HepG2 (cell line): ENCODE measurements around the gene TRAIP. TPM values are rescaled to one million over a fixed set of nuclear protein-coding genes. Genes with fewer than 3 reads are reported as not detected.

Experiments used
- HNF4A ChIP-seq: sonication (generic); formaldehyde crosslinking; IDR thresholded peaks from 2 replicates; pipeline ENCODE4 v1.4.0; 2020; ENCODE audit warnings: missing genetic modification reagents
- IRX3 ChIP-seq: sonication (generic); formaldehyde crosslinking; IDR thresholded peaks from 2 replicates; pipeline ENCODE4 v1.8.1; 2023; ENCODE audit warnings: mild to moderate bottlenecking, low read depth, missing genetic modification reagents, borderline replicate concordance
- KAT8 ChIP-seq: IDR thresholded peaks from 2 replicates; pipeline ENCODE4 v1.6.1; 2016; ENCODE audit warnings: missing genetic modification reagents, missing compliant biosample characterization
- POLR2AphosphoS2 ChIP-seq: IDR thresholded peaks from 2 replicates; pipeline ENCODE4 v1.6.1; 2011; ENCODE audit warnings: low read depth, low read length, improper control_type of control experiment
- REL ChIP-seq: sonication (generic); formaldehyde crosslinking; conservative IDR thresholded peaks from 2 replicates; pipeline ENCODE4 v1.8.0; 2022; ENCODE audit warnings: mild to moderate bottlenecking, missing genetic modification reagents, moderate library complexity
- SPEN ChIP-seq: sonication (generic); formaldehyde crosslinking; IDR thresholded peaks from 2 replicates; pipeline ENCODE4 v1.5.1; 2020; ENCODE audit warnings: low read depth, mild to moderate bottlenecking, missing genetic modification reagents
- STAG1 ChIP-seq: sonication (generic); formaldehyde crosslinking; IDR thresholded peaks from 2 replicates; pipeline ENCODE4 v1.4.0; 2020; ENCODE audit warnings: missing genetic modification reagents
- THAP11 ChIP-seq: IDR thresholded peaks from 2 replicates; pipeline ENCODE4 v1.6.1; 2016; ENCODE audit warnings: missing biosample characterization, missing genetic modification reagents
- UBTF ChIP-seq: sonication (generic); formaldehyde crosslinking; IDR thresholded peaks from 2 replicates; pipeline ENCODE4 v1.4.0; 2020; ENCODE audit warnings: mild to moderate bottlenecking, missing genetic modification reagents
- ZNF580 ChIP-seq: IDR thresholded peaks from 2 replicates; pipeline ENCODE4 v1.6.1; 2016; ENCODE audit warnings: low read depth, borderline replicate concordance
- ZNF605 ChIP-seq: sonication (generic); formaldehyde crosslinking; IDR thresholded peaks from 2 replicates; pipeline ENCODE4 v1.8.0; 2022; ENCODE audit warnings: mild to moderate bottlenecking, missing genetic modification reagents
- ZNF776 ChIP-seq: sonication (generic); formaldehyde crosslinking; IDR thresholded peaks from 2 replicates; pipeline ENCODE4 v1.4.0; 2020; ENCODE audit warnings: mild to moderate bottlenecking, missing genetic modification reagents
- ZNF781 ChIP-seq: sonication (generic); formaldehyde crosslinking; IDR thresholded peaks from 2 replicates; pipeline ENCODE4 v1.5.1; 2020; ENCODE audit warnings: borderline replicate concordance, mild to moderate bottlenecking, missing genetic modification reagents; ENCODE audit errors: not compliant biosample characterization
- polyA plus RNA-seq, 8 experiments: library from polyadenylated mRNA; depleted of rRNA in 3 of 8; stranded (reverse) in 7 of 8; unstranded in 1 of 8; fragments of >200 nt; fragmentation: Illumina TruSeq in 4 of 8; extraction: Trizol in 4 of 8; gene quantifications; 2 replicates each; pipeline versions ENCODE4 v1.2.1 to v1.2.3, GENCODE V29; 2011 to 2016; ENCODE audit warnings: low read depth in 4 of 8, missing spikeins in 1 of 8, mixed read lengths in 1 of 8; ENCODE audit not compliant: insufficient read depth in 1 of 8
- total RNA-seq, 5 experiments: library from RNA; depleted of rRNA; stranded (reverse); fragments of >200 nt; fragmentation: Illumina TruSeq; extraction: Trizol; gene quantifications; 2 replicates each; pipeline ENCODE4 v1.2.3, GENCODE V29; 2016; ENCODE audit warnings: low read depth in 1 of 5
- TF ChIP-seq, protein P1 (sequence below): sonication (generic); formaldehyde crosslinking; IDR thresholded peaks from 2 replicates; pipeline ENCODE4 v1.8.0; 2022; ENCODE audit warnings: mild to moderate bottlenecking, missing genetic modification reagents
- TF ChIP-seq, protein P2 (sequence below): sonication (generic); formaldehyde crosslinking; IDR thresholded peaks from 2 replicates; pipeline ENCODE4 v1.4.0; 2020; ENCODE audit warnings: missing genetic modification reagents, borderline replicate concordance
- TF ChIP-seq, protein P3 (sequence below), 2 experiments: sonication (generic) in 1 of 2; formaldehyde crosslinking in 1 of 2; IDR thresholded peaks; 2 replicates each; pipeline versions ENCODE4 v1.4.0 to v1.6.1; 2016 to 2020; ENCODE audit warnings: borderline replicate concordance in 1 of 2, low read depth in 1 of 2, mild to moderate bottlenecking in 1 of 2, missing genetic modification reagents in 1 of 2

The TRAIP gene
- total and polyA plus RNA-seq, 2 of the 13 experiments (the other 11 are each of a cell fraction or from before 2014, with no cell fraction given): 13.9 to 23.9 TPM

GRCh38 chr3:49873623-49874022 lies 17.3 kb upstream of the TRAIP start (continued):
- peak; percentile 90 for TF ChIP-seq UBTF
- TF ChIP-seq, protein P1, sequence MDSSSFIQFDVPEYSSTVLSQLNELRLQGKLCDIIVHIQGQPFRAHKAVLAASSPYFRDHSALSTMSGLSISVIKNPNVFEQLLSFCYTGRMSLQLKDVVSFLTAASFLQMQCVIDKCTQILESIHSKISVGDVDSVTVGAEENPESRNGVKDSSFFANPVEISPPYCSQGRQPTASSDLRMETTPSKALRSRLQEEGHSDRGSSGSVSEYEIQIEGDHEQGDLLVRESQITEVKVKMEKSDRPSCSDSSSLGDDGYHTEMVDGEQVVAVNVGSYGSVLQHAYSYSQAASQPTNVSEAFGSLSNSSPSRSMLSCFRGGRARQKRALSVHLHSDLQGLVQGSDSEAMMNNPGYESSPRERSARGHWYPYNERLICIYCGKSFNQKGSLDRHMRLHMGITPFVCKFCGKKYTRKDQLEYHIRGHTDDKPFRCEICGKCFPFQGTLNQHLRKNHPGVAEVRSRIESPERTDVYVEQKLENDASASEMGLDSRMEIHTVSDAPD (CRISPR knock-in tag): no peak
- TF ChIP-seq THAP11 (CRISPR knock-in tag): peak; percentile 46; the same call in 1 of the 2 replicates
- peak; percentile 62; the same call in 1 of the 2 replicates for TF ChIP-seq ZNF605 (CRISPR knock-in tag)
- TF ChIP-seq ZNF781 (CRISPR knock-in tag): no peak
- TF ChIP-seq STAG1 (CRISPR knock-in tag): no peak
- TF ChIP-seq POLR2AphosphoS2: no peak
- TF ChIP-seq, protein P2, sequence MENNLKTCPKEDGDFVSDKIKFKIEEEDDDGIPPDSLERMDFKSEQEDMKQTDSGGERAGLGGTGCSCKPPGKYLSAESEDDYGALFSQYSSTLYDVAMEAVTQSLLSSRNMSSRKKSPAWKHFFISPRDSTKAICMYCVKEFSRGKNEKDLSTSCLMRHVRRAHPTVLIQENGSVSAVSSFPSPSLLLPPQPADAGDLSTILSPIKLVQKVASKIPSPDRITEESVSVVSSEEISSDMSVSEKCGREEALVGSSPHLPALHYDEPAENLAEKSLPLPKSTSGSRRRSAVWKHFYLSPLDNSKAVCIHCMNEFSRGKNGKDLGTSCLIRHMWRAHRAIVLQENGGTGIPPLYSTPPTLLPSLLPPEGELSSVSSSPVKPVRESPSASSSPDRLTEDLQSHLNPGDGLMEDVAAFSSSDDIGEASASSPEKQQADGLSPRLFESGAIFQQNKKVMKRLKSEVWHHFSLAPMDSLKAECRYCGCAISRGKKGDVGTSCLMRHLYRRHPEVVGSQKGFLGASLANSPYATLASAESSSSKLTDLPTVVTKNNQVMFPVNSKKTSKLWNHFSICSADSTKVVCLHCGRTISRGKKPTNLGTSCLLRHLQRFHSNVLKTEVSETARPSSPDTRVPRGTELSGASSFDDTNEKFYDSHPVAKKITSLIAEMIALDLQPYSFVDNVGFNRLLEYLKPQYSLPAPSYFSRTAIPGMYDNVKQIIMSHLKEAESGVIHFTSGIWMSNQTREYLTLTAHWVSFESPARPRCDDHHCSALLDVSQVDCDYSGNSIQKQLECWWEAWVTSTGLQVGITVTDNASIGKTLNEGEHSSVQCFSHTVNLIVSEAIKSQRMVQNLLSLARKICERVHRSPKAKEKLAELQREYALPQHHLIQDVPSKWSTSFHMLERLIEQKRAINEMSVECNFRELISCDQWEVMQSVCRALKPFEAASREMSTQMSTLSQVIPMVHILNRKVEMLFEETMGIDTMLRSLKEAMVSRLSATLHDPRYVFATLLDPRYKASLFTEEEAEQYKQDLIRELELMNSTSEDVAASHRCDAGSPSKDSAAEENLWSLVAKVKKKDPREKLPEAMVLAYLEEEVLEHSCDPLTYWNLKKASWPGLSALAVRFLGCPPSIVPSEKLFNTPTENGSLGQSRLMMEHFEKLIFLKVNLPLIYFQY: peak; percentile 53; the same call in 1 of the 2 replicates
- TF ChIP-seq KAT8 (CRISPR knock-in tag): peak; percentile 62; the same call in 1 of the 2 replicates
- TF ChIP-seq ZNF580 (CRISPR knock-in tag): peak; percentile 59; the same call in 1 of the 2 replicates
- no peak for TF ChIP-seq REL (CRISPR knock-in tag)
- TF ChIP-seq HNF4A: peak; percentile 97
- TF ChIP-seq, protein P3, sequence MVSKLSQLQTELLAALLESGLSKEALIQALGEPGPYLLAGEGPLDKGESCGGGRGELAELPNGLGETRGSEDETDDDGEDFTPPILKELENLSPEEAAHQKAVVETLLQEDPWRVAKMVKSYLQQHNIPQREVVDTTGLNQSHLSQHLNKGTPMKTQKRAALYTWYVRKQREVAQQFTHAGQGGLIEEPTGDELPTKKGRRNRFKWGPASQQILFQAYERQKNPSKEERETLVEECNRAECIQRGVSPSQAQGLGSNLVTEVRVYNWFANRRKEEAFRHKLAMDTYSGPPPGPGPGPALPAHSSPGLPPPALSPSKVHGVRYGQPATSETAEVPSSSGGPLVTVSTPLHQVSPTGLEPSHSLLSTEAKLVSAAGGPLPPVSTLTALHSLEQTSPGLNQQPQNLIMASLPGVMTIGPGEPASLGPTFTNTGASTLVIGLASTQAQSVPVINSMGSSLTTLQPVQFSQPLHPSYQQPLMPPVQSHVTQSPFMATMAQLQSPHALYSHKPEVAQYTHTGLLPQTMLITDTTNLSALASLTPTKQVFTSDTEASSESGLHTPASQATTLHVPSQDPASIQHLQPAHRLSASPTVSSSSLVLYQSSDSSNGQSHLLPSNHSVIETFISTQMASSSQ (IDR thresholded peaks at IDR 0.05; ENCODE audit: low read depth): no peak
- TF ChIP-seq, protein P3 (CRISPR knock-in tag; IDR thresholded peaks at IDR 0.05; ENCODE audit: borderline replicate concordance): no peak
- no peak for TF ChIP-seq IRX3
- TF ChIP-seq SPEN: peak; percentile 82; the same call in 1 of the 2 replicates
- 0 out of 2 replicates have a peak, but pooled peaks have one; percentile 60 for TF ChIP-seq ZNF776 (CRISPR knock-in tag)
